Vagina (tissue), 2 donors: ENCODE results near the gene AGPAT4.

Experiments
- POLR2AphosphoS5 ChIP-seq, 2 donors: sonication (generic); formaldehyde crosslinking; IDR thresholded peaks; one replicate each; pipeline ENCODE4 v1.9.0; 2017; ENCODE audit warnings: antibody characterized with exemption in 2 of 2, mild to moderate bottlenecking in 2 of 2, low read depth in 1 of 2; ENCODE audit not compliant: insufficient read depth in 1 of 2
- TF ChIP-seq, protein P1 (sequence below), 3 experiments: fragments of 450-650 bp in 2 of 3; fragments of 200-600 bp in 1 of 3; sonication (generic) in 1 of 3; IDR thresholded peaks; one replicate each; pipeline ENCODE4 v1.5.1; 2017 to 2019; ENCODE audit warnings: antibody characterized with exemption in 3 of 3, mild to moderate bottlenecking in 2 of 3, moderate library complexity in 2 of 3

DNA sequence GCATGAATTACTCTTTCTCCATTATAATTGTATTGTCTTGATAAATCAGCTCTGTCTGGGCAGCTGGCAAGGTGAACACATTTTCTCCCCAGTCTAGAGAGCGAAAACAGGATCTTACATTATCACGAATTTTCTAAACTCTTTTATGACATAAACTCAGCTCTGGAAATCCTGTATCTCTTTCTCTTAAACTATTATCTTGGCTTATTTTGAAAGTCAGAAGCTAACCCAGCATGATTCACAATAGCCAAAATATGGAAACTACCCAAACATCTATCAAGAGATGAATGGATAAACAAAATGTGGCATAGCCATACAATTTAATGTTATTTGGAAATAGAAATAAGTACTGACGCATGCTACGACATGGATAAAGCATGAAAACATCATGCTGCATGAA is 25.9 kb upstream of the AGPAT4 start:
- TF ChIP-seq, protein P1, sequence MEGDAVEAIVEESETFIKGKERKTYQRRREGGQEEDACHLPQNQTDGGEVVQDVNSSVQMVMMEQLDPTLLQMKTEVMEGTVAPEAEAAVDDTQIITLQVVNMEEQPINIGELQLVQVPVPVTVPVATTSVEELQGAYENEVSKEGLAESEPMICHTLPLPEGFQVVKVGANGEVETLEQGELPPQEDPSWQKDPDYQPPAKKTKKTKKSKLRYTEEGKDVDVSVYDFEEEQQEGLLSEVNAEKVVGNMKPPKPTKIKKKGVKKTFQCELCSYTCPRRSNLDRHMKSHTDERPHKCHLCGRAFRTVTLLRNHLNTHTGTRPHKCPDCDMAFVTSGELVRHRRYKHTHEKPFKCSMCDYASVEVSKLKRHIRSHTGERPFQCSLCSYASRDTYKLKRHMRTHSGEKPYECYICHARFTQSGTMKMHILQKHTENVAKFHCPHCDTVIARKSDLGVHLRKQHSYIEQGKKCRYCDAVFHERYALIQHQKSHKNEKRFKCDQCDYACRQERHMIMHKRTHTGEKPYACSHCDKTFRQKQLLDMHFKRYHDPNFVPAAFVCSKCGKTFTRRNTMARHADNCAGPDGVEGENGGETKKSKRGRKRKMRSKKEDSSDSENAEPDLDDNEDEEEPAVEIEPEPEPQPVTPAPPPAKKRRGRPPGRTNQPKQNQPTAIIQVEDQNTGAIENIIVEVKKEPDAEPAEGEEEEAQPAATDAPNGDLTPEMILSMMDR (IDR thresholded peaks at IDR 0.05), result no peak
- no peak for TF ChIP-seq POLR2AphosphoS5 (IDR thresholded peaks at IDR 0.05; ENCODE audit: insufficient read depth in 1 of 2, low read depth in 1 of 2)
